ENCODE results near the gene SUPT5H. TPM values are rescaled to one million over a fixed set of nuclear protein-coding genes. Genes with fewer than 3 reads are reported as not detected.

Gene SUPT5H
- total RNA-seq, 2 experiments from 2014 or later = 179 to 189 TPM

GRCh38 chr19:39416152-39417120, 28.9 kb upstream of the SUPT5H start:
- CTCF ChIA-PET = interaction anchor here (0.6 to 1.3 kb wide), 4 partner anchors 13 to 116 kb away, joined by 3 to 4 read pairs (median 4); partner anchors contain the start of gene EID2B
- POLR2A ChIA-PET = interaction anchor here (0.6 to 0.9 kb wide), 2 partner anchors 14 to 19 kb away, joined by 3 read pairs; partner anchors contain the start of gene RPS16

GRCh38 chr19:39417463-39418181, 27.8 kb upstream of the SUPT5H start:
- CTCF ChIA-PET = interaction anchor here (1.3 kb wide), 1 partner anchor 115 kb away, joined by 4 read pairs; the partner anchor contains the start of gene EID2B
- POLR2A ChIA-PET = no interaction called here

- ChIA-PET CTCF (interaction anchor here (0.7 kb wide), 1 partner anchor 216 kb away, joined by 3 read pairs; no protein-coding TSS in a partner anchor), POLR2A (interaction anchor here (0.6 to 0.9 kb wide), 2 partner anchors 11 to 13 kb away, joined by 3 to 4 read pairs; no protein-coding TSS in a partner anchor)
Measured at GRCh38 chr19:39419003-39419402, 26.4 kb upstream of the SUPT5H start.

- ChIA-PET CTCF (interaction anchor here (1.6 kb wide), 1 partner anchor 23 kb away, joined by 5 read pairs; no protein-coding TSS in a partner anchor), POLR2A (no interaction called here)
Measured at GRCh38 chr19:39420769-39421168, 24.6 kb upstream of the SUPT5H start.

GRCh38 chr19:39422020-39422419, 23.4 kb upstream of the SUPT5H start:
- CTCF ChIA-PET = interaction anchor here (0.9 to 1.6 kb wide), 3 partner anchors 14 to 52 kb away, joined by 3 to 5 read pairs (median 3); partner anchors contain the start of gene RPS16
- POLR2A ChIA-PET = interaction anchor here (0.7 to 0.8 kb wide), 2 partner anchors 15 to 1158 kb away, joined by 3 to 4 read pairs; partner anchors contain the start of gene ZFP36

GRCh38 chr19:39423258-39424086, 21.9 kb upstream of the SUPT5H start:
- CTCF ChIA-PET = interaction anchor here (0.6 to 1.5 kb wide), 3 partner anchors 9 to 128 kb away, joined by 3 to 4 read pairs (median 3); no protein-coding TSS in a partner anchor

GRCh38 chr19:39424934-39425333, 20.4 kb upstream of the SUPT5H start:
- ChIA-PET POLR2A (interaction anchor here (0.6 kb wide), 1 partner anchor 93 kb away, joined by 5 read pairs; no protein-coding TSS in a partner anchor), CTCF (no interaction called here)

More at GRCh38 chr19:39423258-39424086, 21.9 kb upstream of the SUPT5H start:
- POLR2A ChIA-PET = interaction anchor here (1.0 kb wide), 1 partner anchor 13 kb away, joined by 3 read pairs; the partner anchor contains the start of gene RPS16

GRCh38 chr19:39425744-39426143, 19.6 kb upstream of the SUPT5H start:
- ChIA-PET POLR2A (no interaction called here), CTCF (no interaction called here)

GRCh38 chr19:39426170-39426569, 19.2 kb upstream of the SUPT5H start:
- ChIA-PET POLR2A (no interaction called here), CTCF (interaction anchor here (1.4 kb wide), 1 partner anchor 14 kb away, joined by 3 read pairs; the partner anchor contains the start of gene PLEKHG2)

GRCh38 chr19:39427707-39428106, 17.7 kb upstream of the SUPT5H start:
- CTCF ChIA-PET = interaction anchor here (0.6 to 1.4 kb wide), 2 partner anchors 15 to 162 kb away, joined by 3 read pairs; partner anchors contain the start of gene PLEKHG2
- POLR2A ChIA-PET = no interaction called here

GRCh38 chr19:39428283-39429112, 16.9 kb upstream of the SUPT5H start:
- ChIA-PET CTCF (interaction anchor here (0.8 to 1.3 kb wide), 2 partner anchors 12 to 16 kb away, joined by 4 read pairs; partner anchors contain the start of gene PLEKHG2), POLR2A (no interaction called here)

- ChIA-PET POLR2A (interaction anchor here (0.5 to 5.9 kb wide), 9 partner anchors 12 to 1921 kb away, joined by 3 to 110 read pairs (median 4); partner anchors contain the start of genes MED29, PAF1, PLEKHG2 and SUPT5H), CTCF (interaction anchor here (0.9 to 1.7 kb wide), 4 partner anchors 19 to 242 kb away, joined by 3 to 6 read pairs (median 3); partner anchors contain the start of gene PLEKHG2)
Measured at GRCh38 chr19:39430675-39431593, 14.4 kb upstream of the SUPT5H start.

GRCh38 chr19:39432677-39433025, 12.7 kb upstream of the SUPT5H start:
- POLR2A ChIA-PET = interaction anchor here (1.1 to 5.9 kb wide), 6 partner anchors 9 to 48 kb away, joined by 3 to 110 read pairs (median 5); partner anchors contain the start of genes PLEKHG2, SUPT5H, TIMM50 and ZFP36
- CTCF ChIA-PET = interaction anchor here (1.4 to 1.7 kb wide), 2 partner anchors 21 to 34 kb away, joined by 3 to 6 read pairs; partner anchors contain the start of gene PLEKHG2

- CTCF ChIA-PET = interaction anchor here (0.7 to 1.3 kb wide), 3 partner anchors 11 to 100 kb away, joined by 3 to 5 read pairs (median 3); no protein-coding TSS in a partner anchor
- POLR2A ChIA-PET = interaction anchor here (5.9 kb wide), 1 partner anchor 13 kb away, joined by 110 read pairs; the partner anchor contains the start of gene SUPT5H
Measured at GRCh38 chr19:39433480-39434079, 11.8 kb upstream of the SUPT5H start.

Measured in activated CD8-positive, alpha-beta memory T cell treated with anti-CD3 and anti-CD28 coated beads for 36 hours (primary cell).